GM12878 (cell line): ENCODE measurements around the gene TOLLIP. TPM values are rescaled to one million over a fixed set of nuclear protein-coding genes. Genes with fewer than 3 reads are reported as not detected.

Experiments used
- BHLHE40 ChIP-seq, 2 experiments: fragments of 450-650 bp in 1 of 2; IDR thresholded peaks; 2 replicates each; pipeline ENCODE4 v1.6.1; 2011 to 2017; ENCODE audit warnings: low read depth in 2 of 2, borderline replicate concordance in 1 of 2, improper control_type of control experiment in 1 of 2, low read length in 1 of 2, mild to moderate bottlenecking in 1 of 2
- EGR1 ChIP-seq, 2 experiments: IDR thresholded peaks; 1 replicate in 1 of 2; 2 replicates in 1 of 2; pipeline ENCODE4 v1.6.1; 2011 to 2012; ENCODE audit warnings: low read depth in 2 of 2, low read length in 2 of 2, borderline replicate concordance in 1 of 2, mild to moderate bottlenecking in 1 of 2, moderate library complexity in 1 of 2
- MYC ChIP-seq: IDR thresholded peaks from 2 replicates; pipeline ENCODE4 v1.6.1; 2011; ENCODE audit warnings: mild to moderate bottlenecking, low read length, moderate library complexity, inconsistent platforms; ENCODE audit not compliant: insufficient read depth, insufficient replicate concordance, insufficient read length, severe bottlenecking
- NBN ChIP-seq: fragments of 450-650 bp; IDR thresholded peaks from 2 replicates; pipeline ENCODE4 v1.6.1; 2016
- NR2C2 ChIP-seq: IDR thresholded peaks from 2 replicates; pipeline ENCODE4 v1.6.1; 2011; ENCODE audit warnings: borderline replicate concordance, low read depth; ENCODE audit not compliant: control insufficient read depth, insufficient read length
- PAX5 ChIP-seq: IDR thresholded peaks from 2 replicates; pipeline ENCODE4 v1.6.1; 2011; ENCODE audit warnings: low read depth, low read length, borderline replicate concordance
- RAD21 ChIP-seq: IDR thresholded peaks from 2 replicates; pipeline ENCODE4 v1.6.1; 2011; ENCODE audit warnings: mild to moderate bottlenecking, low read depth, low read length, moderate library complexity; ENCODE audit not compliant: insufficient read depth
- RAD51 ChIP-seq: fragments of 450-650 bp; IDR thresholded peaks from 2 replicates; pipeline ENCODE4 v1.6.1; 2016; ENCODE audit warnings: moderate library complexity, mild to moderate bottlenecking, inconsistent platforms
- SREBF2 ChIP-seq: IDR thresholded peaks from 2 replicates; pipeline ENCODE4 v1.6.1; 2012; ENCODE audit warnings: mild to moderate bottlenecking, low read length
- ZNF217 ChIP-seq: fragments of 450-650 bp; IDR thresholded peaks from 2 replicates; pipeline ENCODE4 v1.6.1; 2017; ENCODE audit warnings: antibody characterized with exemption, mild to moderate bottlenecking
- ZZZ3 ChIP-seq: IDR thresholded peaks from 2 replicates; pipeline ENCODE4 v1.6.1; 2011; ENCODE audit warnings: low read depth; ENCODE audit not compliant: control insufficient read depth, insufficient read length
- polyA plus RNA-seq, 11 experiments: library from polyadenylated mRNA; depleted of rRNA in 4 of 11; unstranded in 6 of 11; stranded (reverse) in 5 of 11; fragments of >200 nt; fragmentation: Nextera tagmentation in 4 of 11; fragmentation: Illumina TruSeq in 1 of 11; extraction: Ambion mirVana in 4 of 11; extraction: Trizol in 1 of 11; gene quantifications; 1 replicate in 1 of 11; 2 replicates in 10 of 11; pipeline versions ENCODE4 v1.2.1 to v1.2.3, GENCODE V29; 2011 to 2016; ENCODE audit warnings: inconsistent platforms in 2 of 11, missing spikeins in 2 of 11, low read depth in 1 of 11
- total RNA-seq, 4 experiments: library from RNA; depleted of rRNA in 3 of 4; stranded (reverse); fragments of >200 nt in 3 of 4; fragmentation: Illumina TruSeq in 1 of 4; extraction: Trizol in 1 of 4; gene quantifications; 2 replicates each; pipeline versions ENCODE4 v1.2.1 to v1.2.3, GENCODE V29; 2013 to 2021
- TF ChIP-seq, protein P1 (sequence below): fragments of 450-650 bp; IDR thresholded peaks from 2 replicates; pipeline ENCODE4 v1.6.1; 2017; ENCODE audit warnings: antibody characterized with exemption, mild to moderate bottlenecking, moderate library complexity
- TF ChIP-seq, protein P2 (sequence below): fragments of 450-650 bp; IDR thresholded peaks from 2 replicates; pipeline ENCODE4 v1.6.1; 2016; ENCODE audit warnings: mild to moderate bottlenecking
- TF ChIP-seq, protein P3 (sequence below): fragments of 450-650 bp; IDR thresholded peaks from 2 replicates; pipeline ENCODE4 v1.6.1; 2017; ENCODE audit warnings: mild to moderate bottlenecking, low read depth, inconsistent platforms; ENCODE audit not compliant: poor library complexity, severe bottlenecking
- TF ChIP-seq, protein P4 (sequence below): fragments of 450-650 bp; formaldehyde crosslinking; IDR thresholded peaks from 2 replicates; pipeline ENCODE4 v1.5.0; 2022; ENCODE audit warnings: mild to moderate bottlenecking, missing genetic modification characterization
- TF ChIP-seq, protein P5 (sequence below), 3 experiments: IDR thresholded peaks in 2 of 3; conservative IDR thresholded peaks in 1 of 3; 2 replicates each; pipeline ENCODE4 v1.5.1; 2011; ENCODE audit warnings: low read depth in 3 of 3, low read length in 3 of 3, mild to moderate bottlenecking in 3 of 3, control low read depth in 2 of 3, moderate library complexity in 2 of 3, inconsistent platforms in 1 of 3, mixed read lengths in 1 of 3; ENCODE audit not compliant: control insufficient read depth in 2 of 3, insufficient read depth in 1 of 3; ENCODE audit errors: extremely low read depth in 1 of 3

The TOLLIP gene
- total and polyA plus RNA-seq, 10 of the 15 experiments (the other 5 are each of a cell fraction or from before 2014, with no cell fraction given), result 0.47 to 39.5 (median 21.6) TPM

DNA sequence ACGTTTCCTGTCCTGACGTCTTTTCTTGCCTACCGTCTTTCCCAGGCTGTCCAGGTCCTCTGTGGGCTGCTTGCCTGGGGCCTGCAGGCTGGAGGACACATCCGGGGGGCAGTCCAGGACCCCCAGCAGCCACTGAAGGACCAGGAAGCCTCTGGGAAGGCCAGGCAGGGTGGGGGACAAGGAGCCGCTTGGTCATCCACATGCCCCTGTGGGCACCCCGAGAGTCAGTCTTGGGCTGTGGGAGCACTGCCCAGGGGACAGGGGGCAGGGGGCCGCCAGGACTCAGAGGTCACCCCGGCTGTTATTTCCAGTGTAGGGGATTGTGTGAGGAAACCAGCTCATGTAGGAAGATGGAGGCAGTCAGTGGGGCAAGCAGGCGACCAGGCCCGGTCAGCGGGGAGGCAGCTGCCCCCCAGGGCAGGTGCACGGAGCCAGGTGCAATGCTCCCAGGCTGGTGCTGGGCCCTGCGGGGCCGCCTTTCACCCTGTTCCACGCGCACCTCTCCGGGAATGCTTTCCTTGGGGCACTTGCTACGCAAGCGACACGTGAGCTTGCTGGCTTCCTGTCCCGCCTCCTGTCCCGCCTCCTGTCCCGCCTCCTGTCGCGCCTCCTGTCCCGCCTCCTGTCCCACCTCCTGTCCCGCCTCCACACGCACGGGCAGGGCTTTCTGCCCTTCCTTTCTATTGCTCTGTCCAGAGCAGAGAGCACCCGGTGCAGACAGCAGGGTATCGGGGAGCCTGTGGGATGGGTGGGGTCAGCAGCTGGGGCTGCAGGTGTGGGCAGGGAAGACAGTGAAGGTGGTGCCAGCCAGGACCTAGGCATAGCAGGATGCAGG lies 47.0 kb downstream of the TOLLIP start (continued):
- TF ChIP-seq, protein P1, sequence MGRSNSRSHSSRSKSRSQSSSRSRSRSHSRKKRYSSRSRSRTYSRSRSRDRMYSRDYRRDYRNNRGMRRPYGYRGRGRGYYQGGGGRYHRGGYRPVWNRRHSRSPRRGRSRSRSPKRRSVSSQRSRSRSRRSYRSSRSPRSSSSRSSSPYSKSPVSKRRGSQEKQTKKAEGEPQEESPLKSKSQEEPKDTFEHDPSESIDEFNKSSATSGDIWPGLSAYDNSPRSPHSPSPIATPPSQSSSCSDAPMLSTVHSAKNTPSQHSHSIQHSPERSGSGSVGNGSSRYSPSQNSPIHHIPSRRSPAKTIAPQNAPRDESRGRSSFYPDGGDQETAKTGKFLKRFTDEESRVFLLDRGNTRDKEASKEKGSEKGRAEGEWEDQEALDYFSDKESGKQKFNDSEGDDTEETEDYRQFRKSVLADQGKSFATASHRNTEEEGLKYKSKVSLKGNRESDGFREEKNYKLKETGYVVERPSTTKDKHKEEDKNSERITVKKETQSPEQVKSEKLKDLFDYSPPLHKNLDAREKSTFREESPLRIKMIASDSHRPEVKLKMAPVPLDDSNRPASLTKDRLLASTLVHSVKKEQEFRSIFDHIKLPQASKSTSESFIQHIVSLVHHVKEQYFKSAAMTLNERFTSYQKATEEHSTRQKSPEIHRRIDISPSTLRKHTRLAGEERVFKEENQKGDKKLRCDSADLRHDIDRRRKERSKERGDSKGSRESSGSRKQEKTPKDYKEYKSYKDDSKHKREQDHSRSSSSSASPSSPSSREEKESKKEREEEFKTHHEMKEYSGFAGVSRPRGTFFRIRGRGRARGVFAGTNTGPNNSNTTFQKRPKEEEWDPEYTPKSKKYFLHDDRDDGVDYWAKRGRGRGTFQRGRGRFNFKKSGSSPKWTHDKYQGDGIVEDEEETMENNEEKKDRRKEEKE, result no peak
- TF ChIP-seq, protein P2, sequence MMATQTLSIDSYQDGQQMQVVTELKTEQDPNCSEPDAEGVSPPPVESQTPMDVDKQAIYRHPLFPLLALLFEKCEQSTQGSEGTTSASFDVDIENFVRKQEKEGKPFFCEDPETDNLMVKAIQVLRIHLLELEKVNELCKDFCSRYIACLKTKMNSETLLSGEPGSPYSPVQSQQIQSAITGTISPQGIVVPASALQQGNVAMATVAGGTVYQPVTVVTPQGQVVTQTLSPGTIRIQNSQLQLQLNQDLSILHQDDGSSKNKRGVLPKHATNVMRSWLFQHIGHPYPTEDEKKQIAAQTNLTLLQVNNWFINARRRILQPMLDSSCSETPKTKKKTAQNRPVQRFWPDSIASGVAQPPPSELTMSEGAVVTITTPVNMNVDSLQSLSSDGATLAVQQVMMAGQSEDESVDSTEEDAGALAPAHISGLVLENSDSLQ, result peak; percentile 53; the same call in 1 of the 2 replicates
- TF ChIP-seq RAD21, result no peak
- TF ChIP-seq, protein P3, sequence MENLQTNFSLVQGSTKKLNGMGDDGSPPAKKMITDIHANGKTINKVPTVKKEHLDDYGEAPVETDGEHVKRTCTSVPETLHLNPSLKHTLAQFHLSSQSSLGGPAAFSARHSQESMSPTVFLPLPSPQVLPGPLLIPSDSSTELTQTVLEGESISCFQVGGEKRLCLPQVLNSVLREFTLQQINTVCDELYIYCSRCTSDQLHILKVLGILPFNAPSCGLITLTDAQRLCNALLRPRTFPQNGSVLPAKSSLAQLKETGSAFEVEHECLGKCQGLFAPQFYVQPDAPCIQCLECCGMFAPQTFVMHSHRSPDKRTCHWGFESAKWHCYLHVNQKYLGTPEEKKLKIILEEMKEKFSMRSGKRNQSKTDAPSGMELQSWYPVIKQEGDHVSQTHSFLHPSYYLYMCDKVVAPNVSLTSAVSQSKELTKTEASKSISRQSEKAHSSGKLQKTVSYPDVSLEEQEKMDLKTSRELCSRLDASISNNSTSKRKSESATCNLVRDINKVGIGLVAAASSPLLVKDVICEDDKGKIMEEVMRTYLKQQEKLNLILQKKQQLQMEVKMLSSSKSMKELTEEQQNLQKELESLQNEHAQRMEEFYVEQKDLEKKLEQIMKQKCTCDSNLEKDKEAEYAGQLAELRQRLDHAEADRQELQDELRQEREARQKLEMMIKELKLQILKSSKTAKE, result no peak
- TF ChIP-seq MYC, result no peak
- TF ChIP-seq, protein P4, sequence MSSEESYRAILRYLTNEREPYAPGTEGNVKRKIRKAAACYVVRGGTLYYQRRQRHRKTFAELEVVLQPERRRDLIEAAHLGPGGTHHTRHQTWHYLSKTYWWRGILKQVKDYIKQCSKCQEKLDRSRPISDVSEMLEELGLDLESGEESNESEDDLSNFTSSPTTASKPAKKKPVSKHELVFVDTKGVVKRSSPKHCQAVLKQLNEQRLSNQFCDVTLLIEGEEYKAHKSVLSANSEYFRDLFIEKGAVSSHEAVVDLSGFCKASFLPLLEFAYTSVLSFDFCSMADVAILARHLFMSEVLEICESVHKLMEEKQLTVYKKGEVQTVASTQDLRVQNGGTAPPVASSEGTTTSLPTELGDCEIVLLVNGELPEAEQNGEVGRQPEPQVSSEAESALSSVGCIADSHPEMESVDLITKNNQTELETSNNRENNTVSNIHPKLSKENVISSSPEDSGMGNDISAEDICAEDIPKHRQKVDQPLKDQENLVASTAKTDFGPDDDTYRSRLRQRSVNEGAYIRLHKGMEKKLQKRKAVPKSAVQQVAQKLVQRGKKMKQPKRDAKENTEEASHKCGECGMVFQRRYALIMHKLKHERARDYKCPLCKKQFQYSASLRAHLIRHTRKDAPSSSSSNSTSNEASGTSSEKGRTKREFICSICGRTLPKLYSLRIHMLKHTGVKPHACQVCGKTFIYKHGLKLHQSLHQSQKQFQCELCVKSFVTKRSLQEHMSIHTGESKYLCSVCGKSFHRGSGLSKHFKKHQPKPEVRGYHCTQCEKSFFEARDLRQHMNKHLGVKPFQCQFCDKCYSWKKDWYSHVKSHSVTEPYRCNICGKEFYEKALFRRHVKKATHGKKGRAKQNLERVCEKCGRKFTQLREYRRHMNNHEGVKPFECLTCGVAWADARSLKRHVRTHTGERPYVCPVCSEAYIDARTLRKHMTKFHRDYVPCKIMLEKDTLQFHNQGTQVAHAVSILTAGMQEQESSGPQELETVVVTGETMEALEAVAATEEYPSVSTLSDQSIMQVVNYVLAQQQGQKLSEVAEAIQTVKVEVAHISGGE (CRISPR knock-in tag), result peak; percentile 84
- TF ChIP-seq ZZZ3, result no peak
- no peak for TF ChIP-seq EGR1 (IDR thresholded peaks at IDR 0.05; ENCODE audit: borderline replicate concordance in 1 of 2, low read depth in 2 of 2, low read length in 2 of 2)
- TF ChIP-seq RAD51, result peak; percentile 84
- 0 out of 2 replicates have a peak, but pooled peaks have one; percentile 42 for TF ChIP-seq PAX5
- peak; percentile 53; the same call in 1 of the 2 replicates for TF ChIP-seq NBN
- TF ChIP-seq NR2C2, result no peak
- no peak for TF ChIP-seq SREBF2
- TF ChIP-seq ZNF217, result no peak
- TF ChIP-seq BHLHE40 (IDR thresholded peaks at IDR 0.05; ENCODE audit: borderline replicate concordance in 1 of 2, low read depth in 2 of 2, low read length in 1 of 2), result peak; percentile 96 to 98
- TF ChIP-seq, protein P5, sequence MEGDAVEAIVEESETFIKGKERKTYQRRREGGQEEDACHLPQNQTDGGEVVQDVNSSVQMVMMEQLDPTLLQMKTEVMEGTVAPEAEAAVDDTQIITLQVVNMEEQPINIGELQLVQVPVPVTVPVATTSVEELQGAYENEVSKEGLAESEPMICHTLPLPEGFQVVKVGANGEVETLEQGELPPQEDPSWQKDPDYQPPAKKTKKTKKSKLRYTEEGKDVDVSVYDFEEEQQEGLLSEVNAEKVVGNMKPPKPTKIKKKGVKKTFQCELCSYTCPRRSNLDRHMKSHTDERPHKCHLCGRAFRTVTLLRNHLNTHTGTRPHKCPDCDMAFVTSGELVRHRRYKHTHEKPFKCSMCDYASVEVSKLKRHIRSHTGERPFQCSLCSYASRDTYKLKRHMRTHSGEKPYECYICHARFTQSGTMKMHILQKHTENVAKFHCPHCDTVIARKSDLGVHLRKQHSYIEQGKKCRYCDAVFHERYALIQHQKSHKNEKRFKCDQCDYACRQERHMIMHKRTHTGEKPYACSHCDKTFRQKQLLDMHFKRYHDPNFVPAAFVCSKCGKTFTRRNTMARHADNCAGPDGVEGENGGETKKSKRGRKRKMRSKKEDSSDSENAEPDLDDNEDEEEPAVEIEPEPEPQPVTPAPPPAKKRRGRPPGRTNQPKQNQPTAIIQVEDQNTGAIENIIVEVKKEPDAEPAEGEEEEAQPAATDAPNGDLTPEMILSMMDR (IDR thresholded peaks at IDR 0.05 in 2 of 3, conservative IDR thresholded peaks at IDR 0.05 in 1 of 3; ENCODE audit: control insufficient read depth in 2 of 3, extremely low read depth in 1 of 3, insufficient read depth in 1 of 3, low read depth in 3 of 3, low read length in 3 of 3), result no peak
